ENCODE data around the gene CNTN4.

Gene CNTN4

GRCh38 chr3:3005146-3005744 lies 906.6 kb downstream of the CNTN4 start:
- TF ChIP-seq, protein P1, sequence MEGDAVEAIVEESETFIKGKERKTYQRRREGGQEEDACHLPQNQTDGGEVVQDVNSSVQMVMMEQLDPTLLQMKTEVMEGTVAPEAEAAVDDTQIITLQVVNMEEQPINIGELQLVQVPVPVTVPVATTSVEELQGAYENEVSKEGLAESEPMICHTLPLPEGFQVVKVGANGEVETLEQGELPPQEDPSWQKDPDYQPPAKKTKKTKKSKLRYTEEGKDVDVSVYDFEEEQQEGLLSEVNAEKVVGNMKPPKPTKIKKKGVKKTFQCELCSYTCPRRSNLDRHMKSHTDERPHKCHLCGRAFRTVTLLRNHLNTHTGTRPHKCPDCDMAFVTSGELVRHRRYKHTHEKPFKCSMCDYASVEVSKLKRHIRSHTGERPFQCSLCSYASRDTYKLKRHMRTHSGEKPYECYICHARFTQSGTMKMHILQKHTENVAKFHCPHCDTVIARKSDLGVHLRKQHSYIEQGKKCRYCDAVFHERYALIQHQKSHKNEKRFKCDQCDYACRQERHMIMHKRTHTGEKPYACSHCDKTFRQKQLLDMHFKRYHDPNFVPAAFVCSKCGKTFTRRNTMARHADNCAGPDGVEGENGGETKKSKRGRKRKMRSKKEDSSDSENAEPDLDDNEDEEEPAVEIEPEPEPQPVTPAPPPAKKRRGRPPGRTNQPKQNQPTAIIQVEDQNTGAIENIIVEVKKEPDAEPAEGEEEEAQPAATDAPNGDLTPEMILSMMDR (IDR thresholded peaks at IDR 0.05; ENCODE audit: low read depth, low read length): no peak
- in situ Hi-C loops (cut with HindIII; ENCODE audit: low sequenced_read_pairs): no loop called here
- H3K4me3 ChIP-seq (ENCODE audit: low read depth, low read length): no peak overlapping the region
- DNase-seq (ENCODE audit: low read depth, low spot score): no peak

DNA sequence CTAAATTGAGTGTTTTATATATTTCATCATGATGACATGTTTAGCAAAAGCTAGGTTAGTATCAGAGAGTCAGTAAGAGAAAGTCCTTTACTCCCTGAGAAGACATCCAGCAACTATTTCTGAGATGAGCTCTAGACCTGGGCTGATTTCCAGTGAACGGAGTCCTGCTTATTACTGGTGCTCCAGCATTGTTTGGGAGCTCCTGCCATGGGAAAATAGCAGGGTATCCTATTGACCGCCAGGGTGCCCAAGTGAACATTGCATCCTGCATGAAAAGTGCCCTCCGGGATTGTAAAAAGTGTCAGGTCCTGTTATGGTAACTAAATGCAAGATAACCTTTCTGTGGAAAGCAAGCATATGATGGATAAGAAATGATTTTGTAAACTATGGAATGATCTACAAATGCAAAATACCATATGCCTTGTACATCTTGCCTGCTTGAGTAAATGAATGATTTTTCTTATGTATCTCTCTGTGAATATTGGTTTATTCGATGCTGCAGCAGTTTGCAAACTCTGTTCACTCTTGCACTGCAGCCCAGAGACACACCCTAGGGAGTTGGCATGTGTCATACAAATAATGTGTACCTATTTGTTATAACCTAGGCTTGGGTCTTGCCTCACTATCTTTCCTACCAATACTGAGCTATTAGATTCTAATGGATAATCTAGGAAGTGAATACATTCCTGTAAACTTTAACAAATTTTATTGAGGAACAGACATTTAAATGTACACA lies 914.8 kb downstream of the CNTN4 start:
- in situ Hi-C loops (cut with HindIII; ENCODE audit: low sequenced_read_pairs): no loop called here
- TF ChIP-seq, protein P1 (IDR thresholded peaks at IDR 0.05; ENCODE audit: low read depth, low read length): no peak
- no peak overlapping the region for H3K4me3 ChIP-seq (ENCODE audit: low read depth, low read length)
- no peak for DNase-seq (ENCODE audit: low read depth, low spot score)

- in situ Hi-C loops (cut with HindIII; ENCODE audit: low sequenced_read_pairs): no loop called here
- H3K4me3 ChIP-seq (ENCODE audit: low read depth, low read length): no peak overlapping the region
- TF ChIP-seq, protein P1 (IDR thresholded peaks at IDR 0.05; ENCODE audit: low read depth, low read length): no peak
- peak; percentile 10 for DNase-seq (ENCODE audit: low read depth, low spot score)
Observed at GRCh38 chr3:3015185-3016089, 916.8 kb downstream of the CNTN4 start.

DNA sequence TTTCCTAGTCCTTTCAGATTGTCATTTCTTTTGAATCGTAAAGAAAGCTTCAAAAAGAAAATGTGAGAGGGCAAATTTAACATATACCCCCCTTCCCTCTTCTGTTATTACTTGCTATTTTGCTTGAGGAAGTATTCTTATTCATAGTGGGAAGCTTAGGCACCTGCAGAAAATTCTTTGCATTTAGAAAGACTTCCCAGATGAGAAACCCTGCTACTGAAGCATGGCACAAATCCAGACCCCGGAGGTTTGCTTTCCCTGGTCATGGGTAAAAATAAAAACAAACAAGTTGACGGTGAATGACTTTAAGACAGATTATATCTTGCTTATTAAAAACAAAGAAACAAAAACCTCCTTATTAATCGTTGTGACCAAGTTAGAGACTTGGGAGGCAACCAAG lies 917.6 kb downstream of the CNTN4 start:
- no peak for DNase-seq (ENCODE audit: low read depth, low spot score)
- TF ChIP-seq, protein P1 (IDR thresholded peaks at IDR 0.05; ENCODE audit: low read depth, low read length): no peak
- in situ Hi-C loops (cut with HindIII; ENCODE audit: low sequenced_read_pairs): no loop called here
- H3K4me3 ChIP-seq (ENCODE audit: low read depth, low read length): no peak overlapping the region

GRCh38 chr3:3020209-3020608 lies 921.5 kb downstream of the CNTN4 start:
- DNase-seq (ENCODE audit: low read depth, low spot score): no peak
- in situ Hi-C loops (cut with HindIII; ENCODE audit: low sequenced_read_pairs): no loop called here
- TF ChIP-seq, protein P1 (IDR thresholded peaks at IDR 0.05; ENCODE audit: low read depth, low read length): no peak
- no peak overlapping the region for H3K4me3 ChIP-seq (ENCODE audit: low read depth, low read length)

DNA sequence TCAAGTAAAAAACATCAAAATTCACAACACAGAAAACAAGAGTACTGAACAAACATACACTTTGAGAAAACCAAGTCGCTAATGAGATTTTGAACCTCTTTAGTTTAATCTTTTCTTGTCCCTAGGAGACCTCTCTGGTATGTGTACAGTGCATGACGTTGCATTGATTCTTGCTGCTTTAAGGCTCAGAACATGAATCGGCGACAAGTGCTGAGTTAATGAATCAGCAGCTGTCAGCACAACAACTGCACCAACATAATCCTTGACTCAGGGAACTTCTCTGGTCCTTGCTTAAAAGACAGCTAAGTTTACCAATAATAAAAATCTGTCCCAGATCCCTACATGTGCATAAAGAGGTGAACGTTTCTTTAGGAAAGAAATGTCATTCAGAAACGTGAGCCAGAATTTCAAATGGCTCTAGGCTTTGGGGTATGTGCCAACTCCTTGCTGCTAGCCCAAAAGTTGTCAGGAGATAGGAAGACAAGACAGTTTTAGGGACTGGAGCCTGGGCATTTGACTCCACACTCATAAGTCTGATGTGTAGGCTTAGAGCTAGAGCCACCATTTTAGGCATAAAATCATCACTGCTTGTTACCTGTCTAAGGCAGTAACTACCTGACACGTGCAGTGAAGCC lies 924.6 kb downstream of the CNTN4 start:
- DNase-seq (ENCODE audit: low read depth, low spot score): no peak
- H3K4me3 ChIP-seq (ENCODE audit: low read depth, low read length): no peak overlapping the region
- TF ChIP-seq, protein P1 (IDR thresholded peaks at IDR 0.05; ENCODE audit: low read depth, low read length): no peak
- in situ Hi-C loops (cut with HindIII; ENCODE audit: low sequenced_read_pairs): no loop called here

Data from astrocyte of the spinal cord (primary cell).